Activated CD4-positive, alpha-beta memory T cell treated with anti-CD3 and anti-CD28 coated beads for 36 hours (primary cell): ENCODE data around the gene DOHH. TPM values are rescaled to one million over a fixed set of nuclear protein-coding genes. Genes with fewer than 3 reads are reported as not detected.

Source experiments
- CTCF ChIA-PET: fragments of 350-600 bp; sonication (Branson Sonifier 250); formaldehyde crosslinking; loops from one replicate; lab custom pipeline; 2021; ENCODE audit warnings: antibody characterized with exemption, inconsistent platforms; lab: Charles Lee
- POLR2A ChIA-PET: fragments of 350-600 bp; sonication (Branson Sonifier 250); formaldehyde crosslinking; loops from one replicate; lab custom pipeline; 2021; ENCODE audit warnings: antibody characterized with exemption; lab: Charles Lee
- DNase-seq: peaks from one replicate; pipeline ENCODE4 v3.0.0-alpha.2; 2020
- H3K27ac Mint-ChIP-seq: one replicate; pipeline ENCODE4 v1.8.0; 2021; ENCODE audit warnings: mixed read lengths
- H3K27me3 Mint-ChIP-seq: one replicate; pipeline ENCODE4 v1.8.0; 2021; ENCODE audit warnings: mixed read lengths
- H3K36me3 Mint-ChIP-seq: one replicate; pipeline ENCODE4 v1.8.0; 2021; ENCODE audit warnings: mixed read lengths
- H3K4me1 Mint-ChIP-seq: one replicate; pipeline ENCODE4 v1.8.0; 2021; ENCODE audit warnings: low read depth, mixed read lengths
- H3K4me3 Mint-ChIP-seq: one replicate; pipeline ENCODE4 v1.8.0; 2021; ENCODE audit warnings: mild to moderate bottlenecking, mixed read lengths
- H3K9me3 Mint-ChIP-seq: one replicate; pipeline ENCODE4 v1.8.0; 2021; ENCODE audit warnings: mixed read lengths
- intact Hi-C: fragments of 100-400 bp; cut with micrococcal nuclease; formaldehyde crosslinking; loops from one replicate; pipeline ENCODE4 v1.15.1; 2023
- total RNA-seq, 2 experiments: library from RNA; stranded (reverse); gene quantifications; one replicate each; pipeline ENCODE4 v1.2.3, GENCODE V29; 2021

DOHH gene
- total RNA-seq, 2 experiments from 2014 or later: 15.0 to 17.0 TPM

DNA sequence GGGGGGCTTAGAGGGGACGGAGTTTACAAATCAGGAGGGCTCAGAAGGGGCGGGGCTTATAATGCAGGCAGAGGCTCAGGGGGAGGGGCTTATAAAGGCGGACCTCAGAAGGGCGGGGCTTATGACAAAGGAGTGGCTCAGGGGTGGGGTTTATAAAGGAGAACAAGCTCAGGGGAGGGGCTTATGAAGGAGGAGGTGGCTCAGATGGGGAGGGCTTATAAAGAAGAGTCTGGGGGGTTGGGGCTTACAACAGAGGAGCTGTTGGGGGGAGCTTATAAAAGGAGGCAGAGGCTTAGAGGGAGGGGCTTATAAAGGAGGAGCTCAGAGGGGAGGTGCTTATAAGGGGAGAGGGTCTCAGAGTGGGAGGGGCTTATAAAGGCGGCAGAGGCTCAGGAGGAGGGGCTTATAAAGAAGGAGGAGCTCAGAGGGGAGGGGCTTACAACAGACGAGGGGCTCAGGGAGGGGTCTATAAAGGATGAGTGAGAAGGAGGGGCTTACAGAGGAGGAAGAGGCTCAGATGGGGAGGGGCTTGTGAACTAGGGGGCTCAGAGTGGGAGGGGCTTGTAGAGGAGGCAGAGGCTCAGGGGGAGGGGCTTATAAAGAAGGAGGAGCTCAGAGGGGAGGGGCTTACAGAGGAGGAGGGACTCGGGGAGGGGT is 21.2 kb downstream of the DOHH start:
- Mint-ChIP-seq H3K36me3 (no peaks in the 10 kb centered on the region), H3K9me3 (no peaks in the 10 kb centered on the region), H3K27ac (no peak overlapping the region), H3K4me1 (peaks cover 7% of the 10 kb centered on the region), H3K4me3 (no peak overlapping the region), H3K27me3 (peaks cover 2% of the 10 kb centered on the region)
- ChIA-PET POLR2A (no interaction called here), CTCF (interaction anchor here (0.6 to 1.9 kb wide), 4 partner anchors 8 to 219 kb away, joined by 3 to 8 read pairs (median 4); no protein-coding TSS in a partner anchor)
- DNase-seq: peak; percentile 60
- intact Hi-C loops: no loop called here

- intact Hi-C loops: no loop called here
- no peaks in the 10 kb centered on the region for H3K36me3 Mint-ChIP-seq
- no peak overlapping the region for H3K27ac Mint-ChIP-seq
- DNase-seq: peak; percentile 16
- POLR2A ChIA-PET: no interaction called here
- no peaks in the 10 kb centered on the region for H3K9me3 Mint-ChIP-seq
- H3K4me1 Mint-ChIP-seq: peaks cover 7% of the 10 kb centered on the region
- H3K27me3 Mint-ChIP-seq: peaks cover 2% of the 10 kb centered on the region
- CTCF ChIA-PET: interaction anchor here (0.6 to 1.9 kb wide), 2 partner anchors 174 to 220 kb away, joined by 3 to 8 read pairs; no protein-coding TSS in a partner anchor
- H3K4me3 Mint-ChIP-seq: no peak overlapping the region
Observed at GRCh38 chr19:3478409-3479176, 21.9 kb downstream of the DOHH start.

GRCh38 chr19:3477951-3478350 is 22.5 kb downstream of the DOHH start:
- intact Hi-C loops: no loop called here
- ChIA-PET POLR2A (no interaction called here), CTCF (no interaction called here)
- no peak overlapping the region for H3K27ac Mint-ChIP-seq
- DNase-seq: no peak
- H3K4me1 Mint-ChIP-seq: peaks cover 7% of the 10 kb centered on the region
- H3K4me3 Mint-ChIP-seq: no peak overlapping the region
- no peaks in the 10 kb centered on the region for H3K36me3 Mint-ChIP-seq
- no peaks in the 10 kb centered on the region for H3K9me3 Mint-ChIP-seq
- H3K27me3 Mint-ChIP-seq: peaks cover 2% of the 10 kb centered on the region

GRCh38 chr19:3477506-3477905 is 23.0 kb downstream of the DOHH start:
- intact Hi-C loops: no loop called here
- Mint-ChIP-seq H3K4me1 (peaks cover 7% of the 10 kb centered on the region), H3K4me3 (no peak overlapping the region), H3K27ac (no peak overlapping the region), H3K9me3 (no peaks in the 10 kb centered on the region), H3K27me3 (peaks cover 2% of the 10 kb centered on the region), H3K36me3 (no peaks in the 10 kb centered on the region)
- DNase-seq: no peak
- ChIA-PET POLR2A (no interaction called here), CTCF (no interaction called here)

- intact Hi-C loops: no loop called here
- POLR2A ChIA-PET: no interaction called here
- H3K4me1 Mint-ChIP-seq: peaks cover 7% of the 10 kb centered on the region
- H3K36me3 Mint-ChIP-seq: no peaks in the 10 kb centered on the region
- DNase-seq: no peak
- H3K4me3 Mint-ChIP-seq: no peak overlapping the region
- no peaks in the 10 kb centered on the region for H3K9me3 Mint-ChIP-seq
- peaks cover 2% of the 10 kb centered on the region for H3K27me3 Mint-ChIP-seq
- H3K27ac Mint-ChIP-seq: no peak overlapping the region
- CTCF ChIA-PET: interaction anchor here (1.2 kb wide), 1 partner anchor 172 kb away, joined by 6 read pairs; no protein-coding TSS in a partner anchor
Observed at GRCh38 chr19:3476830-3477229, 23.6 kb downstream of the DOHH start.

GRCh38 chr19:3475449-3475848 is 25.0 kb downstream of the DOHH start:
- intact Hi-C loops: no loop called here
- no peak for DNase-seq
- Mint-ChIP-seq H3K9me3 (no peaks in the 10 kb centered on the region), H3K27me3 (peaks cover 2% of the 10 kb centered on the region), H3K27ac (no peak overlapping the region), H3K4me3 (no peak overlapping the region), H3K36me3 (no peaks in the 10 kb centered on the region), H3K4me1 (peaks cover 7% of the 10 kb centered on the region)
- POLR2A ChIA-PET: no interaction called here
- CTCF ChIA-PET: interaction anchor here (1.0 to 1.2 kb wide), 2 partner anchors 10 to 171 kb away, joined by 3 to 6 read pairs; no protein-coding TSS in a partner anchor

- no peak for DNase-seq
- Mint-ChIP-seq H3K4me3 (no peak overlapping the region), H3K27me3 (peaks cover 2% of the 10 kb centered on the region), H3K36me3 (no peaks in the 10 kb centered on the region), H3K27ac (no peak overlapping the region), H3K4me1 (peaks cover 7% of the 10 kb centered on the region), H3K9me3 (no peaks in the 10 kb centered on the region)
- POLR2A ChIA-PET: no interaction called here
- CTCF ChIA-PET: interaction anchor here (1.2 to 2.8 kb wide), 2 partner anchors 145 to 170 kb away, joined by 3 to 13 read pairs; no protein-coding TSS in a partner anchor
- intact Hi-C loops: no loop called here
Observed at GRCh38 chr19:3474614-3475013, 25.9 kb downstream of the DOHH start.

GRCh38 chr19:3474010-3474409 is 26.5 kb downstream of the DOHH start:
- peaks cover 2% of the 10 kb centered on the region for H3K27me3 Mint-ChIP-seq
- intact Hi-C loops: no loop called here
- H3K27ac Mint-ChIP-seq: no peak overlapping the region
- DNase-seq: no peak
- CTCF ChIA-PET: interaction anchor here (1.2 to 2.8 kb wide), 3 partner anchors 42 to 169 kb away, joined by 3 to 13 read pairs (median 6); no protein-coding TSS in a partner anchor
- H3K4me3 Mint-ChIP-seq: no peak overlapping the region
- H3K36me3 Mint-ChIP-seq: no peaks in the 10 kb centered on the region
- peaks cover 7% of the 10 kb centered on the region for H3K4me1 Mint-ChIP-seq
- H3K9me3 Mint-ChIP-seq: no peaks in the 10 kb centered on the region
- POLR2A ChIA-PET: no interaction called here

DNA sequence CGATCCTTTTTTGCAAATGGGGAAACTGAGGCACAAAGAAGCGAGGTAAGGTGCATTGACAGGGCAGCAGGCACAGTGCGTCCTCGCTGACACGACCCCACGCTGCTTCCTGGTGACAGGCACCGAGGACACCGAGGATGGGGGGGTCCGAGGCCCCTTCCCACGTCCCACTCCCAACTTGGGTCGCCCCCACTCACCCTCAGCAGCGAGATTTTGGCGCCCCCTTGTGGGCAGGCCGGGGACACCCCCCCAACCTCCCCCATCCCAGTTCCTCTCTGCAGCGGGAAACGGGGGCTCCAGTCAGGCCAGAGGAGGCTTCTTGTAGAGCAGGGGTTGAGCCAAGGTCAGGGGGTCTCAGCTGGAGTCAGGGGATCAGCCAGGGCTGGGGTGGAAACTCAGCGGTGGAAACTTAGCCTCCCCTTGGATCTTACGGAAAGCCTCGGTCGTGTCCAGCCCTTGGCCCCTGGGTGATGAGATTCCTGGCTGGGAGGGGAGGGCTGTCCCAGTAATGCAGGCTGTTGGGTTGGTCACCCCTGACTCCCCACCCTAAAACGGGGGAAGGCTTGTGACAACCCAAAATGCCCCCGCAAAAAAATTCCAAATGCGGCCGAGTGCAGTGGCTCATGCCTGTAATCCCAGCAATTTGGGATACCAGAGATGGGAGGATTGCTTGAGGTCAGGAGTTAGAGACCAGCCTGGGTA is 28.4 kb downstream of the DOHH start:
- ChIA-PET POLR2A (no interaction called here), CTCF (interaction anchor here (0.6 to 2.8 kb wide), 21 partner anchors 8 to 1114 kb away, joined by 3 to 13 read pairs (median 4); partner anchors contain the start of genes SMIM24 and SMIM44)
- Mint-ChIP-seq H3K9me3 (peaks cover 3% of the 10 kb centered on the region), H3K4me3 (no peak overlapping the region), H3K27ac (no peak overlapping the region), H3K4me1 (no peaks in the 10 kb centered on the region), H3K36me3 (no peaks in the 10 kb centered on the region), H3K27me3 (no peaks in the 10 kb centered on the region)
- peak; percentile 57 for DNase-seq
- intact Hi-C loops: no loop called here

- Mint-ChIP-seq H3K4me3 (no peak overlapping the region), H3K27me3 (no peaks in the 10 kb centered on the region), H3K27ac (no peak overlapping the region), H3K9me3 (peaks cover 3% of the 10 kb centered on the region), H3K4me1 (no peaks in the 10 kb centered on the region), H3K36me3 (no peaks in the 10 kb centered on the region)
- intact Hi-C loops: no loop called here
- ChIA-PET CTCF (interaction anchor here (0.8 to 3.9 kb wide), 12 partner anchors 9 to 776 kb away, joined by 3 to 17 read pairs (median 4); partner anchors contain the start of genes SMIM24 and YJU2), POLR2A (no interaction called here)
- no peak for DNase-seq
Observed at GRCh38 chr19:3470500-3471128, 29.9 kb downstream of the DOHH start.

DNA sequence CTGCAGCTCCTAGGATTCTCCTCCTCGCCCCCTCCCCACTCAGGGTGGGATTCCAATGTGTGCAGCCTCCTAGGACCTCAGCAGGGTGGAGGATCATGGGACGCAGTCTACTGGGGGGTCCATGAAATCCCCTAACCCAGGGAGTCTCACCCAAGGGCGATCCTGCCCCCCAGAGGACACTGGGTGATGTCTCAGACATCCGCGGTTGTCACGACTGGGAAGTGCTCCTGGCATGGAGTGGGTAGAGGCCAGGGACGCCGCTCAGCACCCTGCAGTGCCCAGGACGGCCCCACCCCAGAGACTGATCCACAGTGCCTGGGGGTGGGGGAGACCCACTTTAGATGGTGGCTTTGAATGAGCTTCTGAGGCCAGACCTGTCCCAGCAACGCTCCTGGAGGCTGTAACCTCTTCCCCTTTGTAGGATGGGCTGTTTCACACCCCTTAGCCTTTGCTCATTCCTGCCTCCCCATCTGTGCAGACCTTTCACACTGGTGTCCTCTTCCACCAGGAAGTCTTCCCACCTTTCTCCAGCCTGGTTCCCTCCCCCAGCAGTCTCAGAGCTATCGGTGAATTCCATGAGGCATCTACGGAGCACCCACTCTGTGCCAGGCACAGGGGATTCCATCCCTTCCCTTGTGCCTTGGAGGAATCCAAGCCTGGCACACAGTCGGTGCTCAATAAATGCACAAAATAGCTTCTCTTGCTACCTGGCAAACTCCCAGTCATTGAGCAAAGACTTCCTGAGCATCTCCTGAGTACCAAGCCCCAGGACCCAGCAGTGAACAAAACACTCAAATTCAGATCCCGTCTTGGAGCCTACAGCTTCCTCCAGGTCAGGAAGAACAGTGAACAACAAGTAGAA is 30.6 kb downstream of the DOHH start:
- Mint-ChIP-seq H3K4me3 (no peak overlapping the region), H3K27me3 (no peaks in the 10 kb centered on the region), H3K9me3 (peaks cover 3% of the 10 kb centered on the region), H3K27ac (no peak overlapping the region), H3K36me3 (peaks cover 2% of the 10 kb centered on the region), H3K4me1 (no peaks in the 10 kb centered on the region)
- POLR2A ChIA-PET: no interaction called here
- CTCF ChIA-PET: interaction anchor here (0.5 to 3.9 kb wide), 10 partner anchors 15 to 777 kb away, joined by 3 to 17 read pairs (median 4); partner anchors contain the start of gene YJU2
- intact Hi-C loops: no loop called here
- no peak for DNase-seq
